Mesendoderm (in vitro differentiated cells): ENCODE measurements around the gene MYO6.

Experiments
- DNase-seq: peaks from one replicate; pipeline ENCODE4 v3.0.0; 2013
- H2AK5ac ChIP-seq: 2 replicates; pipeline ENCODE4 v1.6.1; 2013; ENCODE audit warnings: low read length, inconsistent platforms
- H2BK120ac ChIP-seq: 2 replicates; pipeline ENCODE4 v1.6.1; 2013; ENCODE audit warnings: low read depth, mild to moderate bottlenecking, low read length, moderate library complexity, mixed read lengths
- H2BK15ac ChIP-seq: replicated peaks from 2 replicates; pipeline ENCODE4 v1.6.1; 2013; ENCODE audit warnings: low read depth, mild to moderate bottlenecking, moderate library complexity
- H2BK5ac ChIP-seq: 2 replicates; pipeline ENCODE4 v1.6.1; 2013; ENCODE audit warnings: low read length, inconsistent platforms
- H3K18ac ChIP-seq: 2 replicates; pipeline ENCODE4 v1.6.1; 2013; ENCODE audit warnings: mild to moderate bottlenecking, low read length, mixed read lengths
- H3K23ac ChIP-seq: one replicate; pipeline ENCODE4 v1.6.1; 2013; ENCODE audit warnings: low read length
- H3K27ac ChIP-seq: 2 replicates; pipeline ENCODE4 v1.5.1; 2013; ENCODE audit warnings: low read depth, mild to moderate bottlenecking, inconsistent platforms, low read length, moderate library complexity
- H3K27me3 ChIP-seq: 2 replicates; pipeline ENCODE4 v1.6.1; 2013; ENCODE audit warnings: low read length, control low read depth, mild to moderate bottlenecking, inconsistent platforms; ENCODE audit not compliant: insufficient read depth, poor library complexity
- H3K36me3 ChIP-seq: 2 replicates; pipeline ENCODE4 v1.6.1; 2013; ENCODE audit warnings: low read length, inconsistent platforms; ENCODE audit not compliant: control insufficient read depth, insufficient read depth
- H3K4ac ChIP-seq: one replicate; pipeline ENCODE4 v1.6.1; 2013; ENCODE audit warnings: low read depth, mild to moderate bottlenecking, low read length, moderate library complexity
- H3K4me1 ChIP-seq: 2 replicates; pipeline ENCODE4 v1.6.1; 2013; ENCODE audit warnings: low read depth, low read length, inconsistent platforms; ENCODE audit not compliant: control insufficient read depth
- H3K4me2 ChIP-seq: 2 replicates; pipeline ENCODE4 v1.6.1; 2013; ENCODE audit warnings: low read length
- H3K4me3 ChIP-seq: 2 replicates; pipeline ENCODE4 v1.5.1; 2013; ENCODE audit warnings: mild to moderate bottlenecking, low read length
- H3K56ac ChIP-seq: one replicate; pipeline ENCODE4 v1.6.1; 2013; ENCODE audit warnings: low read length
- H3K79me1 ChIP-seq: 2 replicates; pipeline ENCODE4 v1.6.1; 2013; ENCODE audit warnings: low read length, inconsistent platforms
- H3K79me2 ChIP-seq: 2 replicates; pipeline ENCODE4 v1.6.1; 2013; ENCODE audit warnings: mild to moderate bottlenecking, low read length; ENCODE audit not compliant: control insufficient read depth, insufficient read depth
- H3K9ac ChIP-seq: 2 replicates; pipeline ENCODE4 v1.6.1; 2013; ENCODE audit warnings: low read length, inconsistent platforms
- H4K5ac ChIP-seq: one replicate; pipeline ENCODE4 v1.6.1; 2013; ENCODE audit warnings: low read length
- H4K8ac ChIP-seq: one replicate; pipeline ENCODE4 v1.6.1; 2013; ENCODE audit warnings: low read depth, mild to moderate bottlenecking, control low read depth, low read length, moderate library complexity
- WGBS: extraction: QIAGEN DNeasy Blood & Tissue Kit; methylation state at CpG from one replicate; pipeline ENCODE4 v1.1.7; 2013; ENCODE audit warnings: low lambda C conversion rate, missing lambda C conversion rate; ENCODE audit not compliant: insufficient coverage; ENCODE audit errors: extremely low coverage; 5-methylcytosine and 5-hydroxymethylcytosine counted together

Gene MYO6

DNA sequence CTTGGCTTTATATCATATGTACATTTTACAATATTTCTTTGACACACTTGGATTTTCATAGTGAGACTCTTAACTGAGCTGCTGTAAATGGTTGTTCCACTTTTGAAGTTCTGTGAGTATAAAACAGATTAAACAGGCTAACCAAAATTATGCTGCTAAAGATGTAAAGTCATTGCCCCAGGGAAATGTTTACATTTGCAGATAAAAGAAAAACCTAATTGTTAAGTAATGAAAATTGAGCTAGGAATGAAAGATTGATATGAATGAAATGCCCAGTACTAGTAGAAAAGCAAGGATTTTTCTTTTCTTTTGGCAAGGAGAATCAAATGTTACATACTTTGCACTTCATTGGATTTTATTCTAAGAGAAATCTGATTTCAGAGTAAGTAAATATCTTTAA lies 164.0 kb downstream of the MYO6 start:
- Histone ChIP-seq H3K79me2 (no peaks in the 10 kb centered on the region), H3K4me2 (no peak overlapping the region), H3K27ac (no peak overlapping the region), H3K79me1 (no peaks in the 10 kb centered on the region), H3K23ac (no peak overlapping the region), H2BK120ac (no peak overlapping the region), H3K9ac (no peak overlapping the region), H2BK15ac (no peak overlapping the region), H3K4me3 (no peak overlapping the region), H4K8ac (no peak overlapping the region), H2BK5ac (no peak overlapping the region), H2AK5ac (no peak overlapping the region), H3K4me1 (no peaks in the 10 kb centered on the region), H4K5ac (no peak overlapping the region), H3K36me3 (no peaks in the 10 kb centered on the region), H3K18ac (no peak overlapping the region), H3K56ac (no peak overlapping the region), H3K27me3 (no peaks in the 10 kb centered on the region), H3K4ac (no peak overlapping the region)
- DNase-seq: no peak

DNA sequence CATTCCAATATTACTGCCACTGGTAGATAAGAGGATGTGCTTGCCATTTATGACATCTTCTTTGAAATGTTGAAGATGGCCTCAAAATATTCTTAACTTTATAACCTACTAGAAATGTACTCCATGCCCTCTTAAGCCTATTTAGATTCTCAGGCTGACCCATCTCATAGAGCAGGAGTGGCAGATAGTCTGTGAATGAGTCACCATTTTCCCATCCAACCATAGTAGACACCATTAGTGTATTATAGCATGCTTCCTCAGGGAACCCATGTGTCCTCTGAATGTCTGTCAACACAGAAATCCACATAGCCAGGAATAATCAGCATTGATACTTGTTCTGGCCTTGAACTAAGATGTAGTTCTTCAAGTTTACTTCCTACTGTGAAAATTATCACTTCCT lies 173.2 kb downstream of the MYO6 start:
- Histone ChIP-seq H4K5ac (no peak overlapping the region), H3K4me1 (no peaks in the 10 kb centered on the region), H3K79me2 (no peaks in the 10 kb centered on the region), H2BK120ac (no peak overlapping the region), H2AK5ac (no peak overlapping the region), H3K27ac (no peak overlapping the region), H3K4ac (no peak overlapping the region), H2BK5ac (no peak overlapping the region), H3K18ac (no peak overlapping the region), H3K36me3 (no peaks in the 10 kb centered on the region), H4K8ac (no peak overlapping the region), H2BK15ac (no peak overlapping the region), H3K27me3 (no peaks in the 10 kb centered on the region), H3K23ac (no peak overlapping the region), H3K4me2 (no peak overlapping the region), H3K4me3 (no peak overlapping the region), H3K9ac (no peak overlapping the region), H3K79me1 (no peaks in the 10 kb centered on the region), H3K56ac (no peak overlapping the region)
- peak; percentile 25 for DNase-seq

DNA sequence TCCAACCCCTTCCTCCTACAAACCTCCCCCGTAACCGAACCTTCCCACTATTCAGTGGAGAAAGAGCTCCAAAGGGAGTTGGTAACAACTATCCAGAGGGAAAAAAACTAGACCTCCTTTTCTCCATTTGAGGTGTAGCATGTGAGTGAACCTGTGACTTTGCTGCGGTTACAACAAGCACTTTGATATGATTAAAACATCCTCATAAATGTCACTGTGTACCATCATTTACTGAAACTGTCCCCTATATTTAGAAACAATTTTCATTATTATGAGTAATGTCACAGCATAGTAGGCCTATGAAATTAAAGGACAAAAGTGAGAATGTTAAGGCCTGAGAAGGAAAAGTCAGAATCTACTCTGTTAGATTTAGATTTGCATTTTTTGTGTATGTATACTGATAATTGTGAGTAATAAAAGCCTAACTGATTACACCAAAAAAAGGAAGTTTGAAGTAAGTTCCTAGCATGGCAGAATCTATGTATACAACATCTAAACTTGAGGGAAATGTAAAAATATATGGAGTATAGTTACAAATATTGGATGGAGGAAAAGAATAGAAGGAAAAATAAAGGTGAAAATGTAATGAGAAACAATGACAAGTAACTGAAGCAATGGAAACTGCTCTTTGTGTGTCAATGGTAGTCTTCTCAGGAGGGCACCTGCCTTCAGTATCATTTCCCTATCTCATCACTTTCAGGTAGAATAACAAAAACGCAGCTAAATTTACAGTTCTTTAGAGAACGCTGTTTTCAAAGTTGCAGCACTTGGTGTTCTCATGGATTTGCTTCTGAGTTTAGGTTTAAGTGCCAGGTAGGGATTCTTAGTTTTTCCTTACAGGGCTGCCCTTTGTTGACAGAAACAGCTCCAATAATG lies 177.5 kb downstream of the MYO6 start:
- Histone ChIP-seq H2BK120ac (no peak overlapping the region), H3K23ac (no peak overlapping the region)

DNA sequence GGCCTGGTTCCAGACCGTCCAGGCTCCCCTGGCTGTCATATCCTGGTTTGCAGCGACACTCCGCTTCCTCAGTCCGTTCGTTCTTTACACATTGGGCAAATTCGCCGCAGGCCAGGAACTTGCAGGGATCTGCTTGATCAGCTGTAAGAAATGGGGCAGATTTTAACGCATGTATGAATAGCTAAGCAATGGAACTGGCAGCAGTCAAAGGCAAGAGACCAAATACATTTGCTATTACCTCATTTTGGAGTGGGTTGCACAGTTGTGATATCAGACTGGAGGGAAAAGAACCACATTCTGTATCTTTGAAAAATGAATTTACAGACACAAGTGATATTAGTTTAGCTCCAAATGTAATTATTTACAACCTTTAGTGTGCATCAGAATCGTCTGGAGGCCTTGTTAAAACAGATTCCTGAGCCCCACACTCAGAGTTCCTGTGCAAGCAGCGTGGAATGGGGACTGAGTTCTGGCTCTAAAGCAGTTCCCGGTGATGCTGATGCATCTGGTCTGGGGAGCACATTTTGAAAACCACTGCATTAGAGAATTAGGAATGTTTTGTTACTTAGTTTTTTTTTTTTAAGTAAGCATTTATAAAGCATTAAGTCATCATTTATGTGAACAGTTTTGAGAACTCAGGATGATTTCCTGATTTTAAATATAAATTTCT lies 182.1 kb downstream of the MYO6 start:
- H3K79me2 ChIP-seq: no peaks in the 10 kb centered on the region
- H3K27me3 ChIP-seq: no peaks in the 10 kb centered on the region
- no peak overlapping the region for H3K9ac ChIP-seq
- no peak overlapping the region for H2AK5ac ChIP-seq
- H3K79me1 ChIP-seq: no peaks in the 10 kb centered on the region
- H3K27ac ChIP-seq: no peak overlapping the region
- H2BK5ac ChIP-seq: no peak overlapping the region
- no peak overlapping the region for H3K4me2 ChIP-seq
- H2BK15ac ChIP-seq: no peak overlapping the region
- no peak for DNase-seq
- no peak overlapping the region for H3K56ac ChIP-seq
- no peak overlapping the region for H3K18ac ChIP-seq
- no peaks in the 10 kb centered on the region for H3K36me3 ChIP-seq
- no peak overlapping the region for H3K4me3 ChIP-seq
- H4K8ac ChIP-seq: no peak overlapping the region
- H2BK120ac ChIP-seq: no peak overlapping the region
- H3K23ac ChIP-seq: no peak overlapping the region
- no peaks in the 10 kb centered on the region for H3K4me1 ChIP-seq
- whole genome bisulfite sequencing: no CpG with 5 or more reads among the region's 11 CpGs
- H4K5ac ChIP-seq: no peak overlapping the region
- H3K4ac ChIP-seq: no peak overlapping the region

More for the DNA sequence above, 177.5 kb downstream of the MYO6 start:
- H3K79me1 ChIP-seq: no peaks in the 10 kb centered on the region
- H4K5ac ChIP-seq: no peak overlapping the region
- H3K18ac ChIP-seq: no peak overlapping the region
- no peak overlapping the region for H3K27ac ChIP-seq
- H2BK15ac ChIP-seq: no peak overlapping the region
- H3K4me3 ChIP-seq: no peak overlapping the region
- no peak overlapping the region for H2AK5ac ChIP-seq
- no peak overlapping the region for H3K56ac ChIP-seq
- H3K4ac ChIP-seq: no peak overlapping the region
- no peak overlapping the region for H4K8ac ChIP-seq
- H3K4me2 ChIP-seq: no peak overlapping the region
- no peaks in the 10 kb centered on the region for H3K4me1 ChIP-seq
- no peaks in the 10 kb centered on the region for H3K79me2 ChIP-seq
- no peak overlapping the region for H2BK5ac ChIP-seq
- DNase-seq: no peak
- WGBS: no CpG with 5 or more reads among the region's 5 CpGs
- no peaks in the 10 kb centered on the region for H3K36me3 ChIP-seq
- no peak overlapping the region for H3K9ac ChIP-seq
- no peaks in the 10 kb centered on the region for H3K27me3 ChIP-seq

DNA sequence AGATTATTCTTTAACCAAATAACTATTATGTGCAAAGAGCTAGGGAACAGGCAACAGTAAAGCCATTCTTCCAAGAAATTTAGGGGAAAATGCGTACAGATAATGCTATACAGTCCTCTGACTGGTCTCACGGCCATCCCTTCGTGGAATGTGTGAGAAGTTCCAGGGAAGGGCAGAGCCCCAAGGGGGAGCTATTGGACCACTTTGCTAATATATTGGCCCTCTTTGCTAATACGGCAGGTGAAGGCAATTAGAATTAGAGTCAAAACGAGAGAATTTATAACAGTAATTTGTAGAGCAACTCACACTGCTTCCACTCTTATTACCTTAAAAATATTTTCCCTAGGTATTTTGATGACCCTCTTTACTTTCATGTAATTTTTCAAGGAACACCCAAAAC lies 183.0 kb downstream of the MYO6 start:
- WGBS: no CpG with 5 or more reads among the region's 5 CpGs
- DNase-seq: peak; percentile 73
- H3K23ac ChIP-seq: no peak overlapping the region

More for the DNA sequence above, 183.0 kb downstream of the MYO6 start:
- no peaks in the 10 kb centered on the region for H3K4me1 ChIP-seq
- H2BK15ac ChIP-seq: no peak overlapping the region
- H3K56ac ChIP-seq: no peak overlapping the region
- H3K27ac ChIP-seq: no peak overlapping the region
- H2BK5ac ChIP-seq: no peak overlapping the region
- no peak overlapping the region for H3K9ac ChIP-seq
- H2AK5ac ChIP-seq: no peak overlapping the region
- H3K36me3 ChIP-seq: no peaks in the 10 kb centered on the region
- no peak overlapping the region for H3K4ac ChIP-seq
- H2BK120ac ChIP-seq: no peak overlapping the region
- H3K4me2 ChIP-seq: no peak overlapping the region
- H4K8ac ChIP-seq: no peak overlapping the region
- no peak overlapping the region for H3K4me3 ChIP-seq
- H3K18ac ChIP-seq: no peak overlapping the region
- H4K5ac ChIP-seq: no peak overlapping the region
- no peaks in the 10 kb centered on the region for H3K27me3 ChIP-seq
- H3K79me1 ChIP-seq: no peaks in the 10 kb centered on the region
- no peaks in the 10 kb centered on the region for H3K79me2 ChIP-seq
